Stimulated activated CD8-positive, alpha-beta memory T cell treated with anti-CD3 and anti-CD28 coated beads, Interleukin-12 subunit alpha, Interleukin-12 subunit beta, amount 100 ng/mL, for 1 hour (primary cell): Measurements from ENCODE around the gene DPP10.

ENCODE experiments used
- DNase-seq: peaks from one replicate; pipeline ENCODE4 v3.0.0-alpha.2; 2020; ENCODE audit warnings: low read depth

Gene DPP10

GRCh38 chr2:115739574-115739973 is 1297.1 kb downstream of the DPP10 start:
- DNase-seq, result no peak

- no peak for DNase-seq
Measured at GRCh38 chr2:115746151-115746550, 1303.7 kb downstream of the DPP10 start.

GRCh38 chr2:115757286-115757685 is 1314.8 kb downstream of the DPP10 start:
- no peak for DNase-seq

- DNase-seq, result no peak
Measured at GRCh38 chr2:115763601-115764000, 1321.2 kb downstream of the DPP10 start.

- DNase-seq, result no peak
Measured at GRCh38 chr2:115771516-115771915, 1329.1 kb downstream of the DPP10 start.

- DNase-seq, result no peak
Measured at GRCh38 chr2:115774361-115774760, 1331.9 kb downstream of the DPP10 start.

- no peak for DNase-seq
Measured at GRCh38 chr2:115779085-115779632, 1336.7 kb downstream of the DPP10 start.

GRCh38 chr2:115782286-115782685 is 1339.8 kb downstream of the DPP10 start:
- no peak for DNase-seq

- DNase-seq, result no peak
Measured at GRCh38 chr2:115796078-115796477, 1353.6 kb downstream of the DPP10 start.

- no peak for DNase-seq
Measured at GRCh38 chr2:115807276-115807675, 1364.8 kb downstream of the DPP10 start.

- DNase-seq, result no peak
Measured at GRCh38 chr2:115825912-115826311, 1383.5 kb downstream of the DPP10 start.

GRCh38 chr2:115833196-115833595 is 1390.8 kb downstream of the DPP10 start:
- no peak for DNase-seq

GRCh38 chr2:115838539-115838938 is 1396.1 kb downstream of the DPP10 start:
- DNase-seq, result no peak

- DNase-seq, result no peak
Measured at GRCh38 chr2:115842306-115842705, 1399.9 kb downstream of the DPP10 start.

GRCh38 chr2:115848192-115848591 is 1405.8 kb downstream of the DPP10 start:
- no peak for DNase-seq

- no peak for DNase-seq
Measured at GRCh38 chr2:115867024-115867423, 1424.6 kb downstream of the DPP10 start.

- DNase-seq, result no peak
Measured at GRCh38 chr2:115874427-115874826, 1432.0 kb downstream of the DPP10 start.

- DNase-seq, result no peak
Measured at GRCh38 chr2:115880558-115880957, 1438.1 kb downstream of the DPP10 start.

- DNase-seq, result no peak
Measured at GRCh38 chr2:115887209-115887776, 1444.9 kb downstream of the DPP10 start.
